Stimulated activated CD8-positive, alpha-beta memory T cell treated with anti-CD3 and anti-CD28 coated beads, Interleukin-4, amount 100 ng/mL, for 48 hours (primary cell): ENCODE measurements around the gene KLHL29.

Experiments used
- DNase-seq: peaks from one replicate; pipeline ENCODE4 v3.0.0-alpha.2; 2020

The KLHL29 gene

DNA sequence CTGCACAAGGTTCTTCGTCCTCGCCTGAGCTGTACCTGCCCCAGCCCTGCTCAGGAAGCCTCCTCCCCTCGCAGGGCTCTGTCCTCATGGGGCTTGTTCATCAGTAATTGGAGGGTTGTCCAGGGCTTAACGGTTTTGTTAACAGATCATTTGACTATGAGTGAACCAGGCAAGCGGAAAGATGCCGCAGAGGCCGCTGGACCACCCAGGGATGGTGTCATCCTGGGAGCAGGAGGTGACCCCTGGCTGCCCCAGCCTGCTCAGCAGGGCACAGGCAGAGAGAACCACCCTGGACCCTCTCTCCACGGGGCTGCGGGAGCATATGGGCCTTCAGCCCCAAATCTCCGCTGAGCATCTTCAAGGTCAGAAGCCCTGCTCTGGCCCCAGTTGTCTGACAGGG lies 264.3 kb downstream of the KLHL29 start:
- DNase-seq, result no peak

DNA sequence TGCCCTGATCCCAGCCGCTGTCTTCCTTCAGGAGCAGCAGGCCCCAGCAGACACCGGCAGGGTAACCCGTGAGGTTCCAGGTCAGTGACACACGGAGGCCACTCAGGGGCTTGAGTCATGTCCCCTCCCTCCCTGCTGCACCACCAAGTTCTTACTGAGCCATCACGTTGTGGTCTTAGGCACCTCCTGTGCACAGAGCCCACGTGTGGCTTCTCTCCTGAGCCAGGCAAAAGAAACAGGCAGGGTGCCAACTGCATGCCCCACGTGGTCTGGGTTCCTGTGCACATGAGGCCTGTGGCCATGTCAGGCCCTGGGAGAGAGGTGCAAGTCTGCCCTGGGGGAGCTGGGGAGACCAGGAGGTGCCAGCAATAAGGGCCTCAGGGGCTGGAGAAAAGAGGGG lies 264.8 kb downstream of the KLHL29 start:
- peak; percentile 34 for DNase-seq

DNA sequence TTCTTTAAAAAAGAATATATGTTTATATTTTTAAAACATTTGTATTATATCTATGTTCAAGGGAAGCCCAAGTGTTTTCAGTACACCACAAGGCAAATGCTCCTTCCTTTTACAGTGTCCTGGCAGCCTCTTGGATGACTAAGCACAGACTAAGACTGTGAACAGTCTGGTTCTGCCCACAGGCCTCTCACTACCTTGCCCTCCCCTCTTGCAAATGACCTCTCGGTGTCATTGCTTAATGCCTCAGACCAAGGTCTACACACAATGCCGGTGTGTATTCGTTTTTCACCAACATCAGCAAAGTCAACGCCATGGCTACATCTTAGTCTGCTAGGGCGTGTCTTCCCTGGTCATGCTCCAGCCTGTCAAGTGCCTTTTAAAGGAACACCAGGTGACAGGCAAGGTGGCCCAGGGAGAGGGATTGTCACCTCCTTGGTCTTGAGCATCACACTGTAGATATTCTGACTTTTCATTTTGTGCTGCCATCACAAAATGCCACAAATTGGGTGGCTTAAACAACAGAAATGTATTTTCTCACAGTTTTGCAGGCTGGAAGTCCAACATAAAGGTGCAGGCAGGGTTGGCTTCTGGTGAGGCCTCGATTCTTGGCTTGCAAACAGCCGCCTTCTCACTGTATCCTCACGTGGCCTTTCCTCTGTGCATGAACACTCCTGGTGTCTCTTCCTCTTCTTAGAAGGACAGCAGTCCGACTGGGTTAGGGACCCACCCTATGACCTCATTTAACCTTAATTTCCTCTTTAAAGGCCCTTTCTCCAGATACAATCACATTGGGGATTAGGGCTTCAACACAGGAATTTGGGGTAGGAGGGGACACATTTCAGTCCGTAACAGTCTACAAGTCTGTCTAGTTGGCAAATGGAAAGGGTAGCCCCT lies 266.5 kb downstream of the KLHL29 start:
- no peak for DNase-seq

DNA sequence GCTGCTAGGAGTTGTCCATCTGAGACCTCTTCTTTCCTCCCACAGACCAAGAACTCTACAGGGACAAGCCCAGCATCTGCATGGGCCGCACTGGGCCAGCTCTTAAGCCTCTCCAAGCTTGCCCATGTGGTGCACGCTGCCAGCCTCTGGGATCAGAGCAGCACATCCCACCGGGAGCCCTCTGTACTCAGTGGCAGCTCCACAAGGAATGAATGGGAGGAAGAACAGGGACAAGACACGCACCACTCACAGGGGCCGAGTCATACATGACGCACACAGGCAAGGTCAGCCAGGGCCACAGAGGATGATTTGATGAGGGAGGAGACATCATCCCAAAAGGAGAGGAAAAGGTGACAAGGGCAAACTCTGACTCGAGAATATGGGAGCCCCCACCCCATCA lies 268.3 kb downstream of the KLHL29 start:
- no peak for DNase-seq

DNA sequence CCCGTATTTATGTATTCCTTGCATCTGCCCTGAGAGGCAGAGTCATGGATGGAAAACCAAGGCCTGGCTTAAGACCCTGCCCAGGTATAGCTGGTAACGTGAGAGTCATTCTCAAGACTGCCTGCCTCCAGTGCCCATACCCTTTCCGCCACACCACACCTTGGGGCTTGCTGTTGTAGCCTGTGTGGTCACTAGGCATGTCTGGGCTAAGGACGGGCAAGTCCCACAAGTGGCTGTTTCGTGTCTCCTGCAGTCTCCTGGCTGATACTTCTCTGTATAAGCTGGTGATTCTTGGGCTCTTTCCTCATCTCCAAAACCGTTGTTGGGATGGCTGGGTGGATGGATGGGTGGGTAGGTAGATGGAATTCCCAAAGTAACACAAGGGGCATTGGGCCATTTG lies 269.8 kb downstream of the KLHL29 start:
- DNase-seq, result no peak

DNA sequence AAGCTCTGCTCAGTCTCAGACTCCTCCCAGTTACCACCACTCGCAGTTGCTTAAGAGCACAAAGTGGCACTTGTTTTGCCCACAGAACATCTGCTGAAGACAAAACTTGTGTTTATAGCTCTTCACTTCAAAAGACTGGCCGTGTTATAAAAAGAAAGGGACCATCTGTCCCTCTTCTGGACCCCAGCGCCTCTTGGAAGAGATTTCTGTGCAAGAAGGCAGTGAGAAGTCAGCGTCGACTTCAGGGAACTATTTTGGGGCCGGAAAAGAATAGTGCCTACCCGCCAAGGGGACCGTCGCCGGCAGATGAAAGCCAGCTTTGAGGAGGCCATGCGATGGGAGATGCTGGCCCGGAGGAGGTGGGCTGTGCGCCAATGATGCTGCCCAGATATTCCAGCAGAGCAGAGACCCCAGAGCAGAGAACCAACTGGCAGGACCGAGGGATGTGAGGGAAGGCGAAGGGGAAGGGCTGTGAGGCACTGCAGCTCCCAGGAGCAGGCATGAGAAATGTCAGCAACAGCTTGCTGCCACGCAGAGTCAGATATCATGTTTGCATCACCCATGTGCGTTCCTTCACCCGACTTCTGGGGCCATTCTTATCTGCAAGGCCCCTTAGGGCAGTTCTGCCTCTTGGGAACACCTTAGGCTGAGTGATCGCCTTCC lies 271.1 kb downstream of the KLHL29 start:
- DNase-seq, result no peak

DNA sequence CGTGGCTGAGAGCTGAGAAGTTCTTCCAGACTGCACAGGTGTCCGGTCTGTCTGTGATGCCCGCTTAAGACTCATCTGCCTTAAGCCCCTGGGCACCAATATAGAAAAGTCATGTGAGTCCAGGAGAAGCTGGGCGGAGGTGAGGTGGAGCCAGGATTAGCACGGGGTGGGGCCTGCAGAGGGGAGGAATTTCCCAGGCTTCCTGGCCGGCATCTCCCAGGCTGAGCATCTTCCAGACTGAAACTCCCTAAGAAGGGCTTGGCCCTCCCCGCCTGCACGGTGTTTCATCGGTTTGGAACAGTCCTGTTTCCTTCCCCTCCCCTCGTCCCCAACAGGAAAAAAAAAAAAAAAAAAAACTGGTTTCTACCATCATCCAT lies 271.6 kb downstream of the KLHL29 start:
- no peak for DNase-seq

DNA sequence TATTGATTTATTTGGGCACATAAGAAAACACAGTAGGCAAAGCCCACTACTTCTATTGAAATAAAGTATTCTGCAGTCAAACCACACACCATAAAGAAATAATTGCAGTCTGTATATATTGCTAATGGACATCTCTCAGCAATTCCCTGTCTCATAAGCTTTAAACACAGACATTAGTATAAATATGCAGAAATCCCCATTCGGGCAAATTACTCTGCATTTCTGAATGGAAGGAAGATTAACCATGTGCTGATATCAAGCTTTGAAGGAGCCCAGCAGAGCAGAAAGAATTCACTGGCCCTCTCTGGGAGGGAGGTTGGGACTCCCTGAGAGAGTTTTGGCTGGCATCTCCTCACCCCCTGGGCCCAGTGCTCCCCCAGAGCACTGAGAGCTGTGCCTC lies 272.4 kb downstream of the KLHL29 start:
- no peak for DNase-seq

DNA sequence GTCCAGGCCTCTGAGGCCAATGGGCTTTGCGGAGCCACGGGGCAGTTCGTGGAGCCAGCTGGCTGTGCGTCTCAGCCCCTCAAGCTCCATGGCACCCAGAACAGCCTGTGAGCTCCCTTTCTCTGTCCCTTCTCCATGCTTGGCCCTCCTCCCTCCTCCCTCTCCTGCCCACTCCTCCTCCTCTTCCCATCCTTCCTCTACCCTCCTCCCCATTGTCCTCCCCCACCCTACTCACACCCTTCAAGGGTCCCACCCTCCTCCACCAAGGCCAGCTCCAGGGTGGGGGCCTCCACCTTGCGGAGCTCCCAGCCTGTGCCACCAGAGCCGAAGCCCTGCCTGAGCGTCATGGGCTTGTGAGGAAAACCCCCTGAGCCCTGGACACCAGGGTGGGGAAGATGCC lies 273.0 kb downstream of the KLHL29 start:
- DNase-seq, result no peak

DNA sequence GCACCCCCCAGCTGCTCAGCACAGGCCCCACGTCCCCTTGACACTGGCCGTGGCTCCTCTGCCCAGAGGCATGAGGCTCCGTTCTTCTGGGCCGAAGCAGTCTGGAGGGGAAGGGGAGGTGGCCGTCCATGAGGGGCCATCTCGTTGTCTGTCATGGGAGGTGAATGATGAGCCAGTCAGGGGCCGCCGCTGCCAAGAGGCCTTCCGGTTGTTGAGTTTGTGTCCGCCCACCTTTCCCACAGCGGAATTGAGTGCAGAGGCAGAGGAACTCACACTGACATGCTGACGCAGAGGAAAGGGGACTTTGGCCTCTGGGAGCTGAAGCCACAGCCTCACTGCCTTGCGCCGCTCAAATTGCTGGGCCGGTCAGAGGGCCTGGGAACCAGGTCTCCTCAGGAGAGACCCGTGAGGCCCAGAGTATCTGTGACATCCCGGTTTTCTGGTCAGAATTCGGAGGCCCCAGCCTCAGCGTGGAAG lies 273.5 kb downstream of the KLHL29 start:
- peak; percentile 66 for DNase-seq

DNA sequence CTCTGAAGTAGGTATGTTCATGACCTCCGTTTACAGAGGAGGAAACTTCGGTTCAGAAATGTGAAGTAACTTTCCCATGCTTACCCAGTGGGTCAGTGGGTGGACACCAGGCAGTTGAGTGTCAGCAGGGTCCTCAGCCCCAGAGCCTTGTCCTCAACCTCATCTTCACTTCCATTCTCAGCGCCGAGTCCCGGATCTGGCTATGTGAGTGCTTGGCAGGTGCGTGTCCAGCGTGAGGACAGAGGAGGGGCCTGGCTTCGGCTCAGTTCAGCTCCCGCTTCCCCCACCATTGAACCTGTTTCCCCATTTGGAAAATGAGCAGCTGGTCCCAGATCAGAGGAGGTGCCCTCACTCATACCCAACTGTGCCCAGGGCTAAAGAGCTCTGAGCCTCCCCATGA lies 274.3 kb downstream of the KLHL29 start:
- no peak for DNase-seq

DNA sequence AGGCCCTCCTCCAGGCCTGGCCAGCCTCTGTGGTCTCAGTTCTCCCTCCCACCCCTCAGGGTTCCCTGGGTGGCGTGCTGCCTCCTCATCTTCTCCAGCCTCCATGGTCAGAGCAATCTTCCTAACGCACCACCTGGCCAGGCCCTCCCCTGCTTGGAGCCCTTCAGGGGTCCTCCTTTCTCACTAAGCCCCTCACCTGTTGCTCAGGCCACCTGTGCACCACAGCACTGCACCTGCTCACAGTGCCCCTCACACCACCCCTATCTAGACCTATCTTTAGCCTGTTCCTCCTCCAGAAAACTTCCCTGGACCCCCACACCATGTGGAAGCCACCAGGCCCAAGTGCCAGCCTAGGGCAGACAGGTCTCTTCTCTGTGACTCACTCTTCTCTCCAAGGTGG lies 274.8 kb downstream of the KLHL29 start:
- DNase-seq, result no peak

DNA sequence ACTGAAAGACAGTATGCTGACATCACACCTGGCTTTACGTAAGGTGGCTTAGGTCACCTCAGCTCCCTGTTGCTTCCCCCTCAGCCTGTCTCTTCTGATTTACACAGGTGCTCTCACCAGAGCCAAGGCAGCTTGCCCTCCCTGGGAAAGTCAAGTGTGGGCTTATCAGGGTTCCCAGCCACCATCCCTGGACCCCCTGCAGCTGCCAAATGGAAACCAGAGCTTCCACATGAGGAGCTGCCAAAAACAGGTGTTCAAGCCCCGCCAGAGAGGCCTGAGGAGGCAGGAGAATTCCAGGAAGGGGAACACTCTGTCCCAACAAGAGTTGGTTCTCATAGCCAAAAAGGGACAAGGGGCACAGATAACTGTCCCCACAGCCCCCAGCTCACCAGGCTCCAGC lies 275.3 kb downstream of the KLHL29 start:
- DNase-seq, result no peak

DNA sequence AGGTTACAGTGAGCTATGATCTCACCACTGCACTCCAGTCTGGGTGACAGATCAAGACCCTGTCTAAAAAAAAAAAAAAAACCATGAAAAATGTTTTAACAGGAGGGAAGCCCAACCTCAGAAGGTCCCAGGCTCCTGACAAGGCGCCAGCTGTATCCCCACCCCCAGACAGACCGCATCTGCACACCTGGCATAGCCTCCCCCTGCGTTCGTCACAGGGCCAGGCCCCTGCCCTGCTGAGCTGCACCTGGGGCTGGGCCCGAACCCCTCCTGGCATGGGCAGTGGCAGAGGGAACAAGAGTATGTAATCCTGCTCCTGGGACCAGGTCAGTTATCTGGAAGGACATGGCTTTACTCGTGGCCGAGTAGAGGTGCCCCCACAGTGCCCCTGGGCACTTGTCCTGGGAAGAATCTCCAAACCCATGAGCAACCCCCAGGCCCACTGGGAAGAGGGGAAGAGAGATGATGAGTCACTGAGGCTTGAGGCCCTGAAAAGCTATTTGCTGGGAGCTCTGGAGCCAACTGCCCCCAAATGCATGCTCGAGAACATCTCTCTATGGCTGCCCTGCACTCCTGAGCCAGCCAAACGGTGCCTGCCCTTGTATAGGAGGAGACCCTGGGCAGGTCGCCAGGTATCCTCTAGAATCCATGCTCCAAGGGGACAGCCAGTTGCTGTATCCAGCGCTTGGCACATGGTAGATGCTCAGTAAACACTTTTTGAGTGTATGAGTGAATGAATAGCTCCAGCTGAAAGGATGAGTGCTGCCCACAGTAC lies 276.5 kb downstream of the KLHL29 start:
- no peak for DNase-seq

DNA sequence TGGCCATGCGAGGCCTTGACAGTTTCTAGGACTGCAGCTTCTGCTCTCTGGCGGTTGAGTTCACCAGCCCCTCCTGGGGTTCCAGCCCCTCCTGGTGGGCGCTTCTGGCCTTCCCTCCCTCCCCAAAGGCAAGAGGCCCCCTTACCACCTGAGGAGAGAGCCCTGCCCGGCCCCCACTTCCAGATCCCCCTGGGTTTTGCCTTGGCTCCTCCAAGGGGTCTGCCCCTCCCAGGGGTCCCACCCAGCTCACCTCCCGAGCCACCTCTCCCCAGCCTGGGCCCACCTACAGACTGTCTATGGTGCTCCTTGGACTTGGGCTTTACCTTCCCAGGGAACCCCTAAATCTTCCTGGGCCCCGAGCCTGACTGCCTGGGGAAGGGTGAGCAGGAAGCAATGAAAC lies 277.5 kb downstream of the KLHL29 start:
- no peak for DNase-seq

DNA sequence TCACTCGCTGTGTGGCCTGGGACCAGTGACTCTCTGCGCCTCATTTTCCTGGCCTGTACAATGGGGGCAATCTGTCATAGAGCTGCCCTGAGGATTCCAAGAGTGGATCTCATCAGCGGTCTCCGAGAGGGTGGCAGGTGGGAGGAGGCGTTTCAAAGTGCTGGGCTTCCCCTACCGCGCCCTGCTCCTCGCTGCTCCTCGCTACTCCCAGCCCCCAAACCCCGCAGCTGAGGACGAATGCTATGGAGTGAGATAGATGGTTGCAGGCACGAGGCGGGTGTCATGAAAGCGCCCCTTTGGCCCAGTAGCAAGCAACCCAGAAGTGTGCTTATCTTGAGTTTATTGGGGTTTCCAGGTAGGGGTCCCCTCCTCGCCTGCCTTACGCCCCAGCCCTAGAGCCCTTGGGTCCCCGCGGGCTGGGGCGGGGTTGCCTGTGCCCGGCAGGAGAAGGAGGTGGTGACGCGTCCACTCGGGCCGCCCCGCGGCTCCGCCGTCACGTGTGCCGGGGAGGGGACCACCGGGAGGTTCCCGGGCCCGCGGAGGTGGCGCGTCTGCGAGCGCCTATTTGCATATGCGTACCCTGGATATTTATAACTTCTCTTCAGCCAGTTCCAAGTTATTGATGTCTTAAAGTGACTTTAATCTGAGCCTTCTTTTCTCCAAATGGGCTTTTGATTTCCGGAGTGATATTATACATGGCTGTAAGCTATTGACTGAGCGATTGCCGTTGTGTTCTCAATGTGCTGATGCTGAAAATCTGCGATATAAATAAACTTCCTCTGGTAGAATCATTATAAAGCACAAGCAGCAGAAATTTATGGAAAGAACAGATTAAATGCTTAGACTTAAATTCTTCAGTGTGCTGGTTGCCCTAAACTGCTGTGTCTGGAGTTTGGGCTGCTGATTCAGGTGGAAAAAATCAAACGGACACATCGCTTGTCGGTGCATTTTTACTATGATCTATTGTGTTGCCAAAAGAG lies 278.3 kb downstream of the KLHL29 start:
- DNase-seq, result no peak

DNA sequence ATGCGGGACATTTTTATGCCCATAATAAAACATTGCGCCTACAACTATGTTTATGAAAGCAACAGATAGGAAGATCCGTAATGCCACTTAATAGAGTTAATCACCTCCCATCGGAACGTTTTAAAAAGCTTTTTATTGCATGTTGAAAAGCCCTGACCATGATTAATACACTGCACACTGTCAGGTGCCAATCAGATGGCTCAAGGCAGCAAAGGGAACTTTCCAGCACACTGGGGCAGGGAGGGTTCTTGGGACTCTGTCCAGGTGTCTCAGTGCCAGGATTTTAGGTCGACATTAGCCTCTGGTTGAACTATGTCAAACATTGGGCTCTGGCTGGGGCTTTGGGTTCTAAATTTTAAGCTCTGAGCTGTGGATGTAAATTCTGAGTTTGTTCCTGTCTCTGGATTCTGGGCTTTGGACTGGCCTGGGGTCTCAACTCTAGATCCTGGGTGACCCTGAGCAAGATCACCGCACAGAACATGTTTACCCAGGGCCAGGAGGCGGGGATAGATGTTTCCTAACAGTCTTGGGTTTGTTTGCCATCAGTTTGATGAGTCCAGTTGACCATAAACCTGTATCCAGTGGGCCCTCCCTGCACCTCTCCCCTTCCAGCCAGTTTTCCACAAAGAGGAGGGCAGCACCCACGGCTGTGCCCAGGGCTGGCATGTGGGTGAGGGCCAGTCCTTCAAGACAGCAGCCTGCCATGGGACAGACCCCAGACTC lies 279.2 kb downstream of the KLHL29 start:
- no peak for DNase-seq

DNA sequence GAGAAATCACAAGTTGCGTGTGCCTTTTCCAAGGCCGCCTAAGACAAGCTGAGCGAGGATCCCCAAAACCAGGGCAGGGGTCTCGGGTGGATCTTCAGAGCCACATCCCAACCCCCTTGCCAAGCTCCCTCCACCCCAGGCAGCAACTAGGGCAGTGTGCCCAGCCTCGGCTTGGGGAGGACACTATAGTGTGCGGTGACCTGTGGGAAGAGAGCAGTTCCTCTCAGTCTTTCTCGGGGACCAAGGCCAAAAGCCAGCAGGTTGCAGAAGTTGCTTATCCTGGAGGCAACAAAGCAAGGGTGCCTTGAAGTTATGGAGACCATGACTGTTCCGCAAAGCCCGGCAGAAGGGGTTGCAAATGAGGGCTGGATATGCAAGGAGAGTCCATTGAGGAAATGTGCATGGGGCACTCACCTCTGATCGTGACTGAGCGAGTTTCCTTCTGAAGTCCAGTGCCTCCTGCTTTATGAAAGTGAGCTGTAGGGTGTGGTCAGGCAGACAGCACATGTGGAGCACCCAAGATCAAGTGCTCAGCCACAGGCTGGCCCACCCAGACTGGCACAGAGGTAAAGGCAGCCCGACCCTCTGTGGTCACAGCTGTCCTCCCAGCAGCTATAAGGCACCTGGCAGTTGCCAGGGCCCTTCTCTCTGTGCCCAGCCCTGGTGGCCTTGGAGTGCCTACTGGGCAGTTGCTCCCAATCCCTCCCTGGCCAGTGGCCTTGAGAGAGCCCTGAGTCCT lies 281.4 kb downstream of the KLHL29 start:
- DNase-seq, result no peak

DNA sequence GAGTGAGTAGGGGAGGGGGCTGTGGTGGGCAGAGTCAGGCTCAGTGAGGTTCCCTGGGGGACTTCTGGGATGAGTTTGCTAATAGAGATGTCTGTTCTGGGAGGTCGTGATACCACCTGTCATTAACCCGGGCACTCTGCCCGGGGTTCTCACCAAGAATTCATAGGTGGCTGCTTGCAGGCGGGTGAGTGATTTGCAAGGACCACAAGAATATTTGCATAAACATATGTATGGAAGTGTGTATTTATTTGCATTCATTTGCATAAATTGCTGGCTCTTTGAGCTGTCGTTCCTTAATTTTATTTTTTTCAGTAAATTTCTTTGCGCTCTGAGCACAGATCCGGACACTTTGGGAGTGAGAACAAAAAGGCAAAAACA lies 282.0 kb downstream of the KLHL29 start:
- no peak for DNase-seq

DNA sequence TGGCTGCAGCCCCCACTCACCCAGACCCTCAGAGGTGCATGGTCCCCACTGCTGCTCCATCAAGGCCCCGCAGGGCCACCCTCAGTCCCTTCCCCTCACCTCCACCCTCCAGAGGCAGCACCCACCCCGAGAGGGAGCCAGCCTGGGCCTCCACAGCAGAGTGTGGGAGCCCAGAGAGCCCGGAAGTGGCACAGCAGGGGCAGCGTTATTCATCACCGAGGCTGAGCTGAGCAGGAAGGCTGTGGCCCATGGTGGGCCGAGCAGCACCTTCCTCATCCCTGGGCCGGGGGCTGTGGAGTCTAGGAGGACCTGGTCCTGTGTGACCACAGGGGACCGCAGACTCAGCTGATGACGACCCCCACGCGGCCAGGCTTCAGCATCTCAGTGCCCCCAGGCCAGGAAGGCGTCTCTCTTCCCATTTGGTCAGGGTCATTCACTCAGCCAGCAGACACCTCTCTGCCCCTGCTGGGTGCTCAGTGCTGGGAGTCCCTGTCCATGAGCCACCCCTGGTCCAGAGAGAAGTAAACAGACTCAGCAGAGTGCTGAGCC lies 283.9 kb downstream of the KLHL29 start:
- no peak for DNase-seq
